WERI-Rb-1 (cell line): ENCODE measurements around the gene SMYD3.
"Not testable (repeated sequence)": the region's sequence is repeated elsewhere in the genome, so short reads cannot be mapped to it uniquely, and the experiment has no call there.

Experiments
- DNase-seq: peaks from one replicate; pipeline ENCODE4 v3.0.0-alpha.2; 2020
- H3K27ac ChIP-seq: fragments of 250-450 bp; sonication (Bioruptor Pico); 2 replicates; pipeline ENCODE4 v1.5.1; 2020; ENCODE audit warnings: mild to moderate bottlenecking, moderate library complexity
- H3K27me3 ChIP-seq: fragments of 250-450 bp; sonication (Bioruptor Pico); 2 replicates; pipeline ENCODE4 v1.5.1; 2021; ENCODE audit warnings: mild to moderate bottlenecking, low read depth, moderate library complexity; ENCODE audit not compliant: insufficient read depth, severe bottlenecking
- H3K36me3 ChIP-seq: fragments of 250-450 bp; sonication (Bioruptor Pico); 2 replicates; pipeline ENCODE4 v1.5.1; 2020; ENCODE audit warnings: mild to moderate bottlenecking, moderate library complexity
- H3K4me3 ChIP-seq: 2 replicates; pipeline ENCODE4 v1.5.1; 2011; ENCODE audit warnings: low read depth, mild to moderate bottlenecking, control low read depth, low read length
- H3K9me3 ChIP-seq: fragments of 250-450 bp; sonication (Bioruptor Pico); 2 replicates; pipeline ENCODE4 v1.5.1; 2021; ENCODE audit warnings: mild to moderate bottlenecking, moderate library complexity; ENCODE audit not compliant: severe bottlenecking
- CTCF ChIP-seq: IDR thresholded peaks from 2 replicates; pipeline ENCODE4 v1.5.1; 2011; ENCODE audit warnings: low read depth, mild to moderate bottlenecking, control low read depth, inconsistent platforms, low read length

The SMYD3 gene

GRCh38 chr1:245948786-245949185, 558.3 kb downstream of the SMYD3 start:
- Histone ChIP-seq H3K36me3 (no peaks in the 10 kb centered on the region), H3K4me3 (no peak overlapping the region), H3K9me3 (no peaks in the 10 kb centered on the region), H3K27ac (no peak overlapping the region), H3K27me3 (no peaks in the 10 kb centered on the region)
- TF ChIP-seq CTCF = no peak
- no peak for DNase-seq

GRCh38 chr1:245946905-245947304, 560.2 kb downstream of the SMYD3 start:
- Histone ChIP-seq H3K4me3 (no peak overlapping the region), H3K9me3 (no peaks in the 10 kb centered on the region), H3K36me3 (no peaks in the 10 kb centered on the region), H3K27me3 (no peaks in the 10 kb centered on the region), H3K27ac (no peak overlapping the region)
- TF ChIP-seq CTCF = no peak
- DNase-seq = no peak

DNA sequence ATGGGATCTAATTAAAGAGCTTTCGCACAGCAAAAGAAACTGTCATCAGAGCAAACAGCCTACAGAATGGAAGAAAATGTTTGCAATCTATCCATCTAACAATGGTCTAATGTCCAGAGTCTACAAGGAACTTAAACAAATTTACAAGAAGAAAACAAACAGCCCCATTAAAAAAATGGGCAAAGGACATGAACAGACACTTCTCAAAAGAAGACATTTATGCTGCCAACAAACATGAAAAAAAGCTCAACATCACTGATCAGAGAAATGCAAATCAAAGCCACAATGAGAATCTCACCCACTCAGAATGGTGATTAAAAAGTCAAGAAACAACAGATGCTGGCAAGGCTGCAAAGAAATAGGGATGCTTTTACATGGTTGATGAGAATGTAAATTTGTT, 561.9 kb downstream of the SMYD3 start:
- H3K27ac ChIP-seq, H3K4me3 ChIP-seq, H3K9me3 ChIP-seq, H3K36me3 ChIP-seq, H3K27me3 ChIP-seq, DNase-seq: not testable (repeated sequence)

GRCh38 chr1:245942856-245943255, 564.2 kb downstream of the SMYD3 start:
- DNase-seq = no peak

DNA sequence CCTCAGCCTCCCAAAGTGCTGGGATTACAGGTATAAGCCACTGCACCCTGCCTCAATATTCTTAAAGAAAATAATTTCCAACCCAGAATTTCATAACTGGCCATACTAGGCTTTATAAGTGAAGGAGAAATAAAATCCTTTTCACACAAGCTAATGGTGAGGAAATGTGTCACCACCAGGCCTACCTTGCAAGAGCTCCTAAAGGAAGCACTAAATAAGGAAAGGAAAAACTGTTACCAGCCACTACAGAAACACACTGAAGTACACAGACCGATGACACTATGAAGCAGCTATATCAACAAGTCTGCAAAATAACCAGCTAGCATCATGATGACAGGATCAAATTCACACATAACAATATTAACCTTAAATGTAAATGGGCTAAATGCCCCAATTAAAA, 565.3 kb downstream of the SMYD3 start:
- not testable (repeated sequence) for DNase-seq, H3K27ac ChIP-seq, H3K9me3 ChIP-seq, H3K4me3 ChIP-seq, H3K36me3 ChIP-seq, H3K27me3 ChIP-seq

More at GRCh38 chr1:245942856-245943255, 564.2 kb downstream of the SMYD3 start:
- Histone ChIP-seq H3K27me3 (no peaks in the 10 kb centered on the region), H3K9me3 (no peaks in the 10 kb centered on the region), H3K36me3 (no peaks in the 10 kb centered on the region), H3K27ac (no peak overlapping the region), H3K4me3 (no peak overlapping the region)
- TF ChIP-seq CTCF = no peak

- H3K27me3 ChIP-seq = no peaks in the 10 kb centered on the region
- H3K4me3 ChIP-seq = no peak overlapping the region
- H3K9me3 ChIP-seq = no peaks in the 10 kb centered on the region
- no peak for DNase-seq
- H3K27ac ChIP-seq = no peak overlapping the region
- TF ChIP-seq CTCF = no peak
- H3K36me3 ChIP-seq = no peaks in the 10 kb centered on the region
Observed at GRCh38 chr1:245939756-245940345, 567.2 kb downstream of the SMYD3 start.

- Histone ChIP-seq H3K4me3 (no peak overlapping the region), H3K9me3 (no peaks in the 10 kb centered on the region), H3K27me3 (no peaks in the 10 kb centered on the region), H3K36me3 (no peaks in the 10 kb centered on the region), H3K27ac (no peak overlapping the region)
- no peak for TF ChIP-seq CTCF
- no peak for DNase-seq
Observed at GRCh38 chr1:245938046-245938435, 569.0 kb downstream of the SMYD3 start.
